Measurements from ENCODE around the gene ATR.

ATR gene

DNA sequence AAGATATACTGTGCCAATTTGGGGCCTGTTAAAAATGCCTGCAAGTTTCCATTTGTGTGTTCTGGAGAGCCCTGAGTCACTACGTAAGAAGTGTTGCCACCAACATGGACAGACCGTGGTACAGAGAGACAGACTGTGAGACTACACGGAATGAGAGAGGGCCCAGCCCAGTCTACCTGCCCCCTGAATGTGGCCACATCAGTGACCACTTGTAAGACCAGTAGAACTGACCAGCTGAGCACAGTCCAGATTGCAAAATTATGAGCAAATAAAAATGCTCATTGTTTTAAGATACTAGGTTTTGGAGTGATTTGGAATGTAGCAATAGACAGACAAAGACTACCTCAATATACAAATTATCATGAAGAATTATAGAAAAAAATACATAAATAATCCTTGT is 42.0 kb downstream of the ATR start:
- no peak for DNase-seq
- intact Hi-C loops (cut with DNase I), result no loop called here

DNA sequence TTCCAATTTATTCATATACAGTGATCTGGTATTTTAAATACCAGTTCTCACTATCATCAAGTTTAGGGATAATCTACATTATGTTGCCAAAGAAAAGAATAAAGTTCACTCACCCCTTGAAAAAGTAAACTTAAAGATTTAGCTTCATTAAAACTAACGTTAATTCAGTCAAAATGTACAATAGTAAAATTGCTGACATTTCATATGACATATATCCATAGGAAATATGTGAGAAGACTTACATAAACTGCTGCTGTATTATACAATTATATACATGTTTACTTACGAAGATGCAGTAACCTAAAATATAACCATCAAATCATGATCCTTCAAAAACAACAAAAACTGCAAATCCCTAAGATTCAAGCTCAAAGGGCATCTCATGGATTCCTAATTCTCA is 44.0 kb downstream of the ATR start:
- DNase-seq, result no peak
- intact Hi-C loops (cut with DNase I), result no loop called here

DNA sequence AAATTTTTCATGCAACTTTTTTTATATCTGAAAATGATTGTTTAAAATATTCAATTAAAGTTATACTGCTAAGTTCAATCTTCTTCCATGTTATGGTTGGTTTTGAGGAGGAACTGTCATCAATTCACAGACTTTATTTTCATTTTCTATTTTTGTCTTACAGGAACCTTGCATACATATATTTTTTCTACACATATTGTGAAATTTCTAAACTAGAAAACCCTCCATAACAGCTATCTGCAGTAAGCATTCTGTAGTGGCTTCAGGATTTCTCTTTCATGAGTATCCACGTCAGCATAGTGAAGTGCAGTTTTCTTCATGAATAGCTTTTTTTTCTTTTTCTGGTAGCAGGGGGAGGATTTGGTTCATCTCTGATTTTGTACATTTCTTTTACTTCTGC is 48.2 kb downstream of the ATR start:
- no peak for DNase-seq
- intact Hi-C loops (cut with DNase I), result no loop called here

DNA sequence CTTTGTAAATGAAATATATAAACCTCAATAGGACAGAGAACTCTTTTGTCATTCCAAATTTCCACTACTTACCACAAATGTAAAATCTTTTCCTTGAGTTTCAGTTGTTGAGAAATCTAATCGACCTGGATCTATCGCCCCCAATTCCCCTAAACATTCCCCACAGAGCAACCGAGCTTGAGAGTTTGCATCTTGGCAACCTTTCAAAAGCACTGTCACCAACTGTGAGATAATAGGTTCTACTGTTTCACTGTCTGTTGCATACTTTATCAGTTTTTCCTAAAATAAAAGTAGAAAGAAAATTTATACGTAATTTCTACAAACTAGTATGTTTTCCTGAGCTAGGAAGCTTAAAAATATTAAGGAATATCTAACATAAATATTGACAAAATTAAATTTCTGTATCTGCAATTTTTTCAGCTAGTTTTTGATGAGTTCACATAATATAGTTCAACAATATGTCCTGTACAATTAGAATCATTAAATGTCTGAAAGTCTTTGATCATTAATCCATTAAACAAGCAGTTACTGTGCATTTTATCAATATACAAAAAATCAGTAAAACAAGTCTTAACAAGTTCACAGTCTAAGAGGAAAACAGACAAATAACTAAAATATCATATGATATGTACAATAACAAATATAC is 54.5 kb downstream of the ATR start:
- no peak for DNase-seq
- intact Hi-C loops (cut with DNase I), result no loop called here

DNA sequence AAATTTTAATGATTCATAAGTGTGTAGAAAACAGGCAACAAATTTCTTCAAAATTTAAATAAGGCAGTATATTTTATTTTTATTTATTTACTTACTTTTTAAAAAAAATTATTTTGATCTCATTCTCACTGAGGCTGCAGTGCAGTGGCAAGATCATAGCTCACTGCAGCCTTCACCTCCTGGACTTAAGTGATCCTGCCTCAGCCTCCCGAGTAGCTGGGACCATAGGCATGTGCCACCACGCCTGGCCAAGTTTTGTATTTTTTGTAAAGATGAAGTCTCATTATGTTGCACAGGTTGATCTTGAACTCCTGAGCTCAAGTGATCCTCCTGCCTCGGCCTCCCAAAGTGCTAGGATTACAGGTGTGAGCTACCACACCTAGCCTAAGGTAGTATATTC is 69.5 kb downstream of the ATR start:
- no peak for DNase-seq
- intact Hi-C loops (cut with DNase I), result no loop called here

- DNase-seq, result no peak
- intact Hi-C loops (cut with DNase I), result no loop called here
Measured at GRCh38 chr3:142507241-142507640, 71.3 kb downstream of the ATR start.

- no peak for DNase-seq
- intact Hi-C loops (cut with DNase I), result no loop called here
Measured at GRCh38 chr3:142502187-142502985, 76.1 kb downstream of the ATR start.

DNA sequence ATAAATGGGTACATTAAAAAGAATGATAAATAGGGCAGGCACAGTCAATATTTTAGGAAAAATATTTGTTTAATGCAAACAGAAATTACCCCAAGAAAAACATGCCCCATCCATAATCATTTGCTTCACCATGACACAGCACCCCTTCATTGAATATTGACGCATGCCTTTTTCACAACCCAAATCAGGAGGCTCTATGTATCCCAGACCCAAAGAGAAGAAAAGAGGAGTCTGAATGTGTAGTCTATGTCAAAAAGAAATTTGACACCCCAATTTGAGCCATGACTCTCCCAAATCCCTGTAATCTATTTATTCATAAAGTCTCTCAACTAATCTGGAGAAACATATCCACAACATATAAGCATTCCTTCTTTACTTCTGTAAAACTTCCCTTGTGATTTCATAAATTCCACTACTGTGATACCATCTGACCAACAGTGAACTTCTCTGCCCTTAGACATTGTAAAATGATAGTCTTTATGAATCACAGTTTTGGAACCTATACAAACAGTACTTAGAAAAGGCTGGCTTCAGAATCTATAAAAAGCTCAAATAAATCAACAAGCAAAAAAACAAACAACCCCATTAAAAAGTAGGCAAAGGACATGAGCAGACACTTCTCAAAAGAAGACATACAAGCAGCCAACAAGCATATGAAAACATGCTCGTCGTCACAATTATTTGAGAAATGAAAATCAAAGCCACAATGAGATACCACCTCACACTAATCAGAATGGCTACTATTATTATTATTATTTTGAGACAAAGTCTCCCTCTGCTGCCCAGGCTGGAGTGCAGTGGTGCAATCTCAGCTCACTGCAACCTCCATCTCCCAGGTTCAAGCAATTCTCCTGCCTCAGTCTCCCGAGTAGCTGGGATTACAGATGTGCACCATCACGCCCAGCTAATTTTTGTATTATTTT is 77.3 kb downstream of the ATR start:
- intact Hi-C loops (cut with DNase I), result no loop called here
- DNase-seq, result no peak

- intact Hi-C loops (cut with DNase I), result no loop called here
- no peak for DNase-seq
Measured at GRCh38 chr3:142500211-142500610, 78.3 kb downstream of the ATR start.

DNA sequence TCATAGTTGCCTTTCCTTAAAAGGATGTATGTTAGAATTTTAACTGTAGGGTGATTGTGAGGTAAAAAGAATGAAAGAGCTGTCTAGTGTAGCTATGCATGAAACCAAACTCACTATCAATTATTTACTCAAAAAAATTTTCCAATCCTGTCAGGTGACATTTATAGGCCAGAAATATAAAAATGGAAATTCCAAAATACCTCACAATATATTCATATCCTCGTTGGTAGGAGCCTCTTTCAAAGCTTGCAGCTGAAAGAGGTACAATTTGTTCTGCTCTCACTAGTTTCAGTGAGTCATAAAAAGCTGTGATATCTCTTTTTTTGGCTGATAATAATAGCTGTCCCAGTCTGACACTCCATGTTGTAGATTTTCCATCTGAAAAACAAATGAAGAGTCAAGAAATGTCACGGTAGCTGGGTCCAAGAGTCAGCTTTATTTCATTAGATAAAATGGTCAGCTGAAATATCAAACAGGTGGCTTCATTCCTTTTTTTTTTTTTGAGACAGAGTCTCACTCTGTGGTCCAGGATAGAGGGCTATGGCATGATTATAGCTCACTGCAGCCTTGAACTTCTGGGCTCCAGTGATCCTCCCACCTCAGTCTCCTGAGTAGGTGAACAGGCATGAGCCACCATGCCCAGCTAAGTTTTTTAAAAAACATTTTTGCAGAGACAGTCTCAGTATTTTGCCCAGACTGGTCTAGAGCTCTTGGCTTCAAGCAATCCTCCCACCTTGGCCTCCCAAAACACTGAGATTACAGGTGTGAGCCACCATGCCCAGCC is 79.9 kb downstream of the ATR start:
- no peak for DNase-seq
- intact Hi-C loops (cut with DNase I), result no loop called here

GRCh38 chr3:142497729-142498128 is 80.8 kb downstream of the ATR start:
- intact Hi-C loops (cut with DNase I), result no loop called here
- DNase-seq, result no peak

DNA sequence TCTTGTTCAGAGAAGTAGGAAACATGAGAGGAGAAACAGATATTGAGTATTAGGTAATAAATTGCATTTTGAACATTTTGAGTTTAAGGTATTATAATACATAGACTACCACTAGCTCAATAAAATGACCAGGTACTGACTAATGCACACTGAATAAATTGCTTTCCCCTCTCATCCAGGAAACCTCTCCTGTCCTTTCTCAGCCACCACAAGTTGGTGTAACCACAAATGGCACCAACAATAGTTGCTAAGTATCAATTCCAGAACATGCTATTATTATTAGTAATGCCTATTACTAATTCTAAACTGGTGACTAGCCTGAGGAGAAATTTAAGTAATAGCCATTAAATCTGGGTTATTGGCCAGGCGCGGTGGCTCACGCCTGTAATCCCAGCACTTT is 83.4 kb downstream of the ATR start:
- no peak for DNase-seq
- intact Hi-C loops (cut with DNase I), result no loop called here

- intact Hi-C loops (cut with DNase I), result no loop called here
- DNase-seq, result no peak
Measured at GRCh38 chr3:142492184-142492583, 86.3 kb downstream of the ATR start.

DNA sequence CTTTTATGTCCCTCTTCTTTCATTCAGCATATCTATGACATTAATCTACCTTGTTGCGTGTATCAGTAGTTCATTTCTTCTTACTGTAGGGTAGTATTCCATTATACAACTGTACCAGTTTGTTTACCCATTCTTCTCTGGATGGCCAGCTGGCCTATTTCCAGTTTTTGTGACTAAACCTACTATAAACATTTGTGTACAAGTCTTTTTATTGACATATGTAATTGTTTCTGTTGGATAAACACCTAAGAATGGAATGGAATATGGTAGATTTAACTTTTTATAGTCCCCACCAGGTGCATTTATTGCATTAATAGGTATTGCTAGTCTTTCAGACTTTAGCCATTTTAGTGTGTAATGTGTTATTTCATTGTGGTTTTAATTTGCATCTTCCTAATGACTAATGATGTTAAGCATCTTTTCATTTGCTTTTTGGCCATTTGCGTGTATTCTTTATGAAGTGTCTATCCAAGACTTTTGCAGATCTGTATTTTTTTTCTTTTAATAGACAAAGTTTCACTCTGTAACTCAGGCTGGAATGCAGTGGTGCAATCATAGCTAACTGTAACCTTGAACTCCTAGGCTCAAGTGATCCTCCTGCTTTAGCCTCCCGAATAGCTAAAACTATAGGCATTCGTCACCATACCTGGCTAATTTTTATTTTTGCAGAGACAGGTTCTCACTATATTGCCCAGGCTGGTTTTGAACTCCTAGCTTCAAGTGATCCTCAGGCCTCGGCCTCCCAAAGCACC is 88.8 kb downstream of the ATR start:
- no peak for DNase-seq
- intact Hi-C loops (cut with DNase I), result no loop called here

DNA sequence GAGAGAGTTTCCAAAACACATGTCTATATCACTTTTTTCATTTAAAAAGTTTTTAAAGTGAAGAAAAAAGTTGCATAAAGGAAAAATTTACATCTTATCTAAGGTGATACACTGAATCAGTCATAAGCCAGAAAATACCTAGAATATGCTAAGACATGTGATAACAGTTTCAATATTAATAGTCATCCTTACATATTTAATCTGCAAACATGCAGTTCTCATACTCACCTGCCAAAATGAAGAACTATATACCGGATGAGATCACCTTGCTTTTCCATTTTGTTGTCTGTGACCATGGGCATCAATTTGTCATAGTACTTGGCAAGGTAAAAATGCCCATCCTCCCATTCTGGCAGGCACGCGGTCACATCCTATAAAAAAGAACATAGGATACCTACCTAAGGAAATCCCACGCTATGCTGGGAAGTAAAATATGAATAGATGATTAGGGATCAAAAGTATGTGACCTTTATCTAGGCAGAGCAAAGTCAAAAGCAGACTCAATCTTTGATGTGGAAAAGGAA is 93.6 kb downstream of the ATR start:
- DNase-seq, result no peak
- intact Hi-C loops (cut with DNase I), result no loop called here

DNA sequence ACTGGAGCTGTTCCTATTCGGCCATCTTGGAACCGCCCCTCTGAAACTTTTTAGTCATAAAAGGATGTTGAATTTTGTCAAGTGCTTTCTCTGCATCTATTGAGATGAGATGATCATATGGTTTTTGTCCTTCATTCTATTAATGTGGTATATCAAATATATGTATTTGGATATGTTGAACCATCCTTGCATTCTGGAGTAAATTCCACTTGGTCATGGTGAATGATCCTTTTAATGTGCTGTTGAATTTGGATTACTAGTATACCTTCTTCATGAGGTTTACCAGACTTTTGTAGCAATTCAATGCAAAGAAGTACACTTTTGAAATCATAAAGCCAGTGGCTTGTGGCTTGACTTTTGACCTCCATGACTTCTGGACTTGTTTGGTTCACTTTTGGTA is 97.3 kb downstream of the ATR start:
- intact Hi-C loops (cut with DNase I), result no loop called here
- no peak for DNase-seq

DNA sequence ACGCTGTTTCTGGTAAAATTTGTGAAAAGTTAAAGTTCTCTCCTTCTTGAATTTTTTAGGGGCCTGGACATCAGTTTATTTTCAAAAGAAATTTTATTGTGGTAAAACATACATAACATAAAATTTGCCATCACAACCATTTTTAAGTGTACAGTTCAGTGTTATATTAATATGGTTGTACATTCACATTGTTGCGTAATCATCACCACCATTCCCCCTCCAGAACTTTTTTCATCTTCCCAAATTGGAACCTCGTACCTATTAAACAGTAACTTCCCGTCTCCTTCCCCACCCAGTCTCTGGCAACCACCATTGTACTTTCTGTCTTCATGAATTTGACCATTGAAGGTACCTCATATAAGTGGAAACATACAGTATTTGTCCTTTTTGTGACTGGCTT is 107.7 kb downstream of the ATR start:
- intact Hi-C loops (cut with DNase I), result no loop called here
- DNase-seq, result no peak

DNA sequence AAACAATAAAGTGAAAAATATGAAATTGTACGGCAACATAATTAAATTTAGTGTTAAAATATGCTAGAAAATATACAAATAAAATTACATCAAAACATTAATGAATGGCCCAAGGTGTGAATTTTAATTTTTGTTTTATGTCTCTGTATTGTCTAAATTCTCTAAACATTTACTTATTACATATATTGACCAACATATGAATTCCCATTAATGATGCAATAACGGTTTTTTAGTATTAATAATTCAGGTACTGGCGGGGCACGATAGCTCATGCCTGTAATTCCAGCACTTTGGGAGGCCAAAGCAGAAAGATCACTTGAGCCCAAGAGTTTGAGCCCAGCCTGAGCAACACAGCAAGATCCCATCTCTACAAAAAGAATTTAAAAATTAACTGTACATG is 110.1 kb downstream of the ATR start:
- intact Hi-C loops (cut with DNase I), result no loop called here
- no peak for DNase-seq

GRCh38 chr3:142467768-142468167 is 110.8 kb downstream of the ATR start:
- intact Hi-C loops (cut with DNase I), result no loop called here

DNA sequence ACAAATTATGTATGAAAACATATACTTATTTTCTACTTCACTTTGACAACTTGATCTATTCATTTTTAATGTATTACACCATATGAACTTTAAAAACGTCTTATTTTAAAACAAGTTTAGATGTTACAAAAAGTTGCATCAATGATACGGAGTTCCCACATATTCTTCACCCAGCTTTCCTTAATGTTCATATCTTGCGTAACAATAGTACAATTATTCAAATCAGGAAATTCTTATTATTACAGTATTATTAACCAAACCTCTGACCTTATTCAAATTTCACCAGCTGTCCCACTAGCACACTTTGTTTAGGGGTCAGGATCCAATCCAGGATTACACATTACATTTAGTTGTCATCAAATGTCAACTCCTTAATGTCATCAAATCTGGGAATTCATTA is 117.8 kb downstream of the ATR start:
- intact Hi-C loops (cut with DNase I), result no loop called here

More at GRCh38 chr3:142467768-142468167, 110.8 kb downstream of the ATR start:
- no peak for DNase-seq

More for the DNA sequence above, 117.8 kb downstream of the ATR start:
- no peak for DNase-seq

All from posterior cingulate gyrus (tissue), 11 donors.